HEK293 (cell line): ENCODE measurements around the gene BLOC1S4.

Experiments used
- KLF7 ChIP-seq: fragments of 450-650 bp; formaldehyde crosslinking; IDR thresholded peaks from 2 replicates; pipeline ENCODE4 v1.5.1; 2016; ENCODE audit warnings: missing biosample characterization, missing genetic modification characterization, borderline replicate concordance
- ZNF202 ChIP-seq: fragments of 450-650 bp; formaldehyde crosslinking; IDR thresholded peaks from 2 replicates; pipeline ENCODE4 v1.5.1; 2016; ENCODE audit warnings: missing biosample characterization, missing genetic modification characterization, borderline replicate concordance
- ZNF24 ChIP-seq: fragments of 450-650 bp; formaldehyde crosslinking; IDR thresholded peaks from 2 replicates; pipeline ENCODE4 v1.5.1; 2016; ENCODE audit warnings: missing biosample characterization, missing genetic modification characterization
- ZNF324 ChIP-seq: fragments of 450-650 bp; formaldehyde crosslinking; IDR thresholded peaks from 2 replicates; pipeline ENCODE4 v1.5.1; 2016; ENCODE audit warnings: missing biosample characterization, missing genetic modification characterization
- ZNF335 ChIP-seq: fragments of 450-650 bp; formaldehyde crosslinking; conservative IDR thresholded peaks from 2 replicates; pipeline ENCODE4 v1.5.1; 2016; ENCODE audit warnings: missing biosample characterization, missing genetic modification characterization
- ZNF514 ChIP-seq: fragments of 450-650 bp; formaldehyde crosslinking; IDR thresholded peaks from 2 replicates; pipeline ENCODE4 v1.5.1; 2016; ENCODE audit warnings: missing biosample characterization, missing genetic modification characterization
- ZNF530 ChIP-seq: fragments of 450-650 bp; formaldehyde crosslinking; IDR thresholded peaks from 2 replicates; pipeline ENCODE4 v1.5.1; 2016; ENCODE audit warnings: low read depth, missing biosample characterization, missing genetic modification characterization
- ZNF837 ChIP-seq: fragments of 450-650 bp; formaldehyde crosslinking; IDR thresholded peaks from 2 replicates; pipeline ENCODE4 v1.5.1; 2016; ENCODE audit warnings: missing biosample characterization, missing genetic modification characterization
- TF ChIP-seq, protein P1 (sequence below): fragments of 450-650 bp; formaldehyde crosslinking; IDR thresholded peaks from 2 replicates; pipeline ENCODE4 v1.5.1; 2016; ENCODE audit warnings: missing biosample characterization, missing genetic modification characterization
- TF ChIP-seq, protein P2 (sequence below): fragments of 450-650 bp; formaldehyde crosslinking; IDR thresholded peaks from 2 replicates; pipeline ENCODE4 v1.5.1; 2016; ENCODE audit warnings: missing biosample characterization, missing genetic modification characterization
- TF ChIP-seq, protein P3 (sequence below): fragments of 450-650 bp; formaldehyde crosslinking; IDR thresholded peaks from 2 replicates; pipeline ENCODE4 v1.5.1; 2016; ENCODE audit warnings: missing biosample characterization, missing genetic modification characterization
- TF ChIP-seq, protein P4 (sequence below): fragments of 450-650 bp; formaldehyde crosslinking; IDR thresholded peaks from 2 replicates; pipeline ENCODE4 v1.5.1; 2016; ENCODE audit warnings: missing biosample characterization, missing genetic modification characterization

DNA sequence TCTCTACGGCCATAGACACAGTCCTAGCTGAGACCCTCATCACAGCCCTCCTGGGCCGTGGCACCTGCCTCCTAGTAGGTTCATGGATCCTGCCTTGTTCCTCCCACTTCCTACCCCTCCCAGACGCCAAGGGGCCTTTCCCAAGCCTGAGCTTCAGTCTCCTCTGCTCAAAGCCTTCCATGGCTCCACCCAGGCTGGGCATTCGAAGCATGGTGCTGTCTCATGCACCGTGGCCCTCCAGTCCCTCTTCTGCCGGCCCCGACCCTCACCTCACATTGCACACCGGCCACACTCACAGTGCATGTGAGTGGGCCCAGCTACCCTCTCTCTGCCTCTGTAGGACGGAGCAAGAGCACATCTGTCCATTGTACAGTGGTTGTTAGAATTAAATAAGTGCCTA lies 44.9 kb downstream of the BLOC1S4 start:
- TF ChIP-seq ZNF324 (tag by site-specific recombination) (no peak), ZNF530 (tag by site-specific recombination) (no peak), ZNF202 (no peak), ZNF24 (tag by site-specific recombination) (no peak), ZNF514 (tag by site-specific recombination) (no peak), KLF7 (tag by site-specific recombination) (no peak), ZNF335 (tag by site-specific recombination) (no peak), ZNF837 (tag by site-specific recombination) (no peak)
- TF ChIP-seq, protein P1, sequence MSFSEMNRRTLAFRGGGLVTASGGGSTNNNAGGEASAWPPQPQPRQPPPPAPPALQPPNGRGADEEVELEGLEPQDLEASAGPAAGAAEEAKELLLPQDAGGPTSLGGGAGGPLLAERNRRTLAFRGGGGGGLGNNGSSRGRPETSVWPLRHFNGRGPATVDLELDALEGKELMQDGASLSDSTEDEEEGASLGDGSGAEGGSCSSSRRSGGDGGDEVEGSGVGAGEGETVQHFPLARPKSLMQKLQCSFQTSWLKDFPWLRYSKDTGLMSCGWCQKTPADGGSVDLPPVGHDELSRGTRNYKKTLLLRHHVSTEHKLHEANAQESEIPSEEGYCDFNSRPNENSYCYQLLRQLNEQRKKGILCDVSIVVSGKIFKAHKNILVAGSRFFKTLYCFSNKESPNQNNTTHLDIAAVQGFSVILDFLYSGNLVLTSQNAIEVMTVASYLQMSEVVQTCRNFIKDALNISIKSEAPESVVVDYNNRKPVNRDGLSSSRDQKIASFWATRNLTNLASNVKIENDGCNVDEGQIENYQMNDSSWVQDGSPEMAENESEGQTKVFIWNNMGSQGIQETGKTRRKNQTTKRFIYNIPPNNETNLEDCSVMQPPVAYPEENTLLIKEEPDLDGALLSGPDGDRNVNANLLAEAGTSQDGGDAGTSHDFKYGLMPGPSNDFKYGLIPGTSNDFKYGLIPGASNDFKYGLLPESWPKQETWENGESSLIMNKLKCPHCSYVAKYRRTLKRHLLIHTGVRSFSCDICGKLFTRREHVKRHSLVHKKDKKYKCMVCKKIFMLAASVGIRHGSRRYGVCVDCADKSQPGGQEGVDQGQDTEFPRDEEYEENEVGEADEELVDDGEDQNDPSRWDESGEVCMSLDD (tag by site-specific recombination) = no peak
- TF ChIP-seq, protein P2, sequence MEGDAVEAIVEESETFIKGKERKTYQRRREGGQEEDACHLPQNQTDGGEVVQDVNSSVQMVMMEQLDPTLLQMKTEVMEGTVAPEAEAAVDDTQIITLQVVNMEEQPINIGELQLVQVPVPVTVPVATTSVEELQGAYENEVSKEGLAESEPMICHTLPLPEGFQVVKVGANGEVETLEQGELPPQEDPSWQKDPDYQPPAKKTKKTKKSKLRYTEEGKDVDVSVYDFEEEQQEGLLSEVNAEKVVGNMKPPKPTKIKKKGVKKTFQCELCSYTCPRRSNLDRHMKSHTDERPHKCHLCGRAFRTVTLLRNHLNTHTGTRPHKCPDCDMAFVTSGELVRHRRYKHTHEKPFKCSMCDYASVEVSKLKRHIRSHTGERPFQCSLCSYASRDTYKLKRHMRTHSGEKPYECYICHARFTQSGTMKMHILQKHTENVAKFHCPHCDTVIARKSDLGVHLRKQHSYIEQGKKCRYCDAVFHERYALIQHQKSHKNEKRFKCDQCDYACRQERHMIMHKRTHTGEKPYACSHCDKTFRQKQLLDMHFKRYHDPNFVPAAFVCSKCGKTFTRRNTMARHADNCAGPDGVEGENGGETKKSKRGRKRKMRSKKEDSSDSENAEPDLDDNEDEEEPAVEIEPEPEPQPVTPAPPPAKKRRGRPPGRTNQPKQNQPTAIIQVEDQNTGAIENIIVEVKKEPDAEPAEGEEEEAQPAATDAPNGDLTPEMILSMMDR (tag by site-specific recombination) = no peak
- TF ChIP-seq, protein P3, sequence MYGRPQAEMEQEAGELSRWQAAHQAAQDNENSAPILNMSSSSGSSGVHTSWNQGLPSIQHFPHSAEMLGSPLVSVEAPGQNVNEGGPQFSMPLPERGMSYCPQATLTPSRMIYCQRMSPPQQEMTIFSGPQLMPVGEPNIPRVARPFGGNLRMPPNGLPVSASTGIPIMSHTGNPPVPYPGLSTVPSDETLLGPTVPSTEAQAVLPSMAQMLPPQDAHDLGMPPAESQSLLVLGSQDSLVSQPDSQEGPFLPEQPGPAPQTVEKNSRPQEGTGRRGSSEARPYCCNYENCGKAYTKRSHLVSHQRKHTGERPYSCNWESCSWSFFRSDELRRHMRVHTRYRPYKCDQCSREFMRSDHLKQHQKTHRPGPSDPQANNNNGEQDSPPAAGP (tag by site-specific recombination) = no peak
- TF ChIP-seq, protein P4, sequence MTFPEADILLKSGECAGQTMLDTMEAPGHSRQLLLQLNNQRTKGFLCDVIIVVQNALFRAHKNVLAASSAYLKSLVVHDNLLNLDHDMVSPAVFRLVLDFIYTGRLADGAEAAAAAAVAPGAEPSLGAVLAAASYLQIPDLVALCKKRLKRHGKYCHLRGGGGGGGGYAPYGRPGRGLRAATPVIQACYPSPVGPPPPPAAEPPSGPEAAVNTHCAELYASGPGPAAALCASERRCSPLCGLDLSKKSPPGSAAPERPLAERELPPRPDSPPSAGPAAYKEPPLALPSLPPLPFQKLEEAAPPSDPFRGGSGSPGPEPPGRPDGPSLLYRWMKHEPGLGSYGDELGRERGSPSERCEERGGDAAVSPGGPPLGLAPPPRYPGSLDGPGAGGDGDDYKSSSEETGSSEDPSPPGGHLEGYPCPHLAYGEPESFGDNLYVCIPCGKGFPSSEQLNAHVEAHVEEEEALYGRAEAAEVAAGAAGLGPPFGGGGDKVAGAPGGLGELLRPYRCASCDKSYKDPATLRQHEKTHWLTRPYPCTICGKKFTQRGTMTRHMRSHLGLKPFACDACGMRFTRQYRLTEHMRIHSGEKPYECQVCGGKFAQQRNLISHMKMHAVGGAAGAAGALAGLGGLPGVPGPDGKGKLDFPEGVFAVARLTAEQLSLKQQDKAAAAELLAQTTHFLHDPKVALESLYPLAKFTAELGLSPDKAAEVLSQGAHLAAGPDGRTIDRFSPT (tag by site-specific recombination) = no peak
